RWPE2 (cell line): ENCODE measurements around the gene RNF17.

Source experiments
- ATAC-seq: fragments of 200-7000 bp; cut with Tn5 transposase; 3 replicates; pipeline ENCODE4 v1.9.1; 2021; ENCODE audit warnings: low read depth
- DNase-seq: peaks from one replicate; pipeline ENCODE4 v3.0.0-alpha.2; 2020; ENCODE audit warnings: low spot score
- H3K27ac ChIP-seq: fragments of 450-650 bp; 2 replicates; pipeline ENCODE4 v1.5.1; 2017; ENCODE audit warnings: mild to moderate bottlenecking; ENCODE audit not compliant: poor library complexity, severe bottlenecking
- H3K27me3 ChIP-seq: fragments of 250-450 bp; sonication (Bioruptor Pico); 2 replicates; pipeline ENCODE4 v1.5.1; 2021; ENCODE audit warnings: mild to moderate bottlenecking, moderate library complexity; ENCODE audit not compliant: insufficient read depth, poor library complexity, severe bottlenecking
- H3K36me3 ChIP-seq: fragments of 250-450 bp; sonication (Bioruptor Pico); 2 replicates; pipeline ENCODE4 v1.5.1; 2020; ENCODE audit warnings: low read depth, mild to moderate bottlenecking, moderate library complexity
- H3K4me1 ChIP-seq: fragments of 250-450 bp; sonication (Bioruptor Pico); 2 replicates; pipeline ENCODE4 v1.5.1; 2021; ENCODE audit warnings: mild to moderate bottlenecking, moderate library complexity; ENCODE audit not compliant: insufficient read depth, poor library complexity, severe bottlenecking
- H3K4me3 ChIP-seq: fragments of 250-450 bp; sonication (Bioruptor Pico); 2 replicates; pipeline ENCODE4 v1.5.1; 2021; ENCODE audit warnings: mild to moderate bottlenecking, moderate library complexity; ENCODE audit not compliant: severe bottlenecking
- H3K9me3 ChIP-seq: fragments of 250-450 bp; sonication (Bioruptor Pico); 2 replicates; pipeline ENCODE4 v1.5.1; 2021; ENCODE audit warnings: mild to moderate bottlenecking, moderate library complexity; ENCODE audit not compliant: severe bottlenecking
- CTCF ChIP-seq: fragments of 450-650 bp; IDR thresholded peaks from one replicate; pipeline ENCODE4 v1.5.1; 2017; ENCODE audit warnings: mild to moderate bottlenecking, moderate library complexity; ENCODE audit not compliant: poor library complexity, severe bottlenecking

The RNF17 gene

GRCh38 chr13:24906268-24906667, 142.3 kb downstream of the RNF17 start:
- Histone ChIP-seq H3K27me3 (no peaks in the 10 kb centered on the region), H3K9me3 (no peaks in the 10 kb centered on the region), H3K4me1 (peaks cover 3% of the 10 kb centered on the region), H3K4me3 (no peak overlapping the region), H3K36me3 (peaks cover 82% of the 10 kb centered on the region), H3K27ac (no peak overlapping the region)
- DNase-seq (no peak), ATAC-seq (no peak)
- TF ChIP-seq CTCF: no peak

- ATAC-seq: no peak
- Histone ChIP-seq H3K4me1 (peaks cover 4% of the 10 kb centered on the region), H3K36me3 (peaks cover 62% of the 10 kb centered on the region), H3K9me3 (no peaks in the 10 kb centered on the region), H3K27me3 (no peaks in the 10 kb centered on the region), H3K4me3 (no peak overlapping the region), H3K27ac (no peak overlapping the region)
- DNase-seq: no peak
- TF ChIP-seq CTCF: no peak
These were observed 146.6 kb downstream of the RNF17 start for GRCh38 chr13:24910502-24911132.

GRCh38 chr13:24911133-24911908, 147.4 kb downstream of the RNF17 start:
- TF ChIP-seq CTCF: no peak
- Histone ChIP-seq H3K36me3 (peaks cover 55% of the 10 kb centered on the region), H3K9me3 (no peaks in the 10 kb centered on the region), H3K27me3 (no peaks in the 10 kb centered on the region), H3K4me1 (peaks cover 4% of the 10 kb centered on the region), H3K27ac (no peak overlapping the region), H3K4me3 (no peak overlapping the region)
- no peak for DNase-seq
- ATAC-seq: no peak

DNA sequence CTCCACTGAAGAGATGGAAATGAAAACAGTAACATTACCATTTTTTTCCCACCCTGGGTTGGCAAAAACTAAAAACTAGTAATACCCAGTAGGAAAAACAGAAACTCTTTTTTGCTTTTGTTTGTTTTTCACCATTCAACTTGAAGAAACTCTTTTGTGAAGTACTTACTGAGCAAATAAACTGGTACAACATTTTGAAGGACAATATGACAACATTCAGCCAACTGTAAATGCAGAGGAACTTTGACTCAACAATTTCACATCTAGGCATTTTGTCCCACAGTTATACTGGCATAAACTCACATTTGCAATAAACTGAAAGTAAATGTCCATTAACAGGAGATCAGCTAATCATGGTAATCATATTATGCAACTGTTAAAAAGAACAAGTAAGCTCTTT, 152.5 kb downstream of the RNF17 start:
- no peaks in the 10 kb centered on the region for H3K9me3 ChIP-seq
- no peak for ATAC-seq

More for the DNA sequence above, 152.5 kb downstream of the RNF17 start:
- Histone ChIP-seq H3K36me3 (peaks cover 12% of the 10 kb centered on the region), H3K4me1 (peaks cover 15% of the 10 kb centered on the region), H3K27ac (no peak overlapping the region), H3K4me3 (no peak overlapping the region), H3K27me3 (no peaks in the 10 kb centered on the region)
- no peak for TF ChIP-seq CTCF
- no peak for DNase-seq
